K562 (cell line): ENCODE results near the gene NKD1. TPM values are rescaled to one million over a fixed set of nuclear protein-coding genes. Genes with fewer than 3 reads are reported as not detected.

Experiments used
- ESRRB ChIP-seq: fragments of 250-450 bp; sonication (Bioruptor Pico); IDR thresholded peaks from 2 replicates; pipeline ENCODE4 v1.5.0; 2020; ENCODE audit warnings: mild to moderate bottlenecking, moderate library complexity, borderline replicate concordance
- FIP1L1 ChIP-seq: fragments of 200-400 bp; formaldehyde crosslinking; IDR thresholded peaks from 2 replicates; pipeline ENCODE4 v1.6.1; 2018; ENCODE audit warnings: mild to moderate bottlenecking, low read depth, low read length; ENCODE audit not compliant: poor library complexity, severe bottlenecking
- IRF2 ChIP-seq: sonication (generic); formaldehyde crosslinking; IDR thresholded peaks from 2 replicates; pipeline ENCODE4 v1.8.1; 2022; ENCODE audit warnings: mild to moderate bottlenecking, missing genetic modification reagents
- MGA ChIP-seq: fragments of 450-650 bp; IDR thresholded peaks from 2 replicates; pipeline ENCODE4 v1.6.1; 2016; ENCODE audit warnings: mild to moderate bottlenecking, moderate library complexity
- NFE2L1 ChIP-seq: fragments of 450-650 bp; IDR thresholded peaks from 2 replicates; pipeline ENCODE4 v1.6.1; 2016; ENCODE audit warnings: missing genetic modification characterization, low read depth, mild to moderate bottlenecking, missing compliant biosample characterization, moderate library complexity, borderline replicate concordance
- ZNF184 ChIP-seq: sonication (generic); formaldehyde crosslinking; IDR thresholded peaks from 2 replicates; pipeline ENCODE4 v1.5.0; 2020; ENCODE audit warnings: missing genetic modification reagents
- ZNF318 ChIP-seq, 2 experiments: fragments of 450-650 bp; IDR thresholded peaks; 2 replicates each; pipeline ENCODE4 v1.6.1; 2016; ENCODE audit warnings: mild to moderate bottlenecking in 2 of 2, borderline replicate concordance in 1 of 2, low read depth in 1 of 2, moderate library complexity in 1 of 2
- polyA plus RNA-seq, 8 experiments: library from polyadenylated mRNA; depleted of rRNA in 4 of 8; stranded (reverse) in 5 of 8; unstranded in 3 of 8; fragments of >200 nt; fragmentation: Nextera tagmentation in 2 of 8; fragmentation: Illumina TruSeq in 1 of 8; extraction: Ambion mirVana in 2 of 8; extraction: Trizol in 1 of 8; gene quantifications; 2 replicates each; pipeline versions ENCODE4 v1.2.1 to v1.2.3, GENCODE V29; 2011 to 2014; ENCODE audit warnings: inconsistent platforms in 1 of 8, missing spikeins in 1 of 8
- total RNA-seq, 7 experiments: library from RNA; depleted of rRNA in 6 of 7; stranded (reverse); fragments of >200 nt in 6 of 7; fragmentation: Illumina TruSeq in 2 of 7; extraction: Trizol in 2 of 7; gene quantifications; 2 replicates each; pipeline versions ENCODE4 v1.2.1 to v1.2.3, GENCODE V29; 2011 to 2021; ENCODE audit warnings: low replicate concordance in 1 of 7

Gene NKD1
- total and polyA plus RNA-seq, 9 of the 15 experiments (the other 6 are each of a cell fraction or from before 2014, with no cell fraction given) = under 0.01 to 0.24 (median 0.04) TPM; not detected in 2

GRCh38 chr16:50652836-50653425, 104.7 kb downstream of the NKD1 start (continued):
- TF ChIP-seq MGA = no peak
- no peak for TF ChIP-seq FIP1L1
- no peak for TF ChIP-seq ZNF318 (IDR thresholded peaks at IDR 0.05; ENCODE audit: borderline replicate concordance in 1 of 2, low read depth in 1 of 2)
- TF ChIP-seq IRF2 (CRISPR knock-in tag) = no peak
- TF ChIP-seq ESRRB (CRISPR knock-in tag) = no peak
- TF ChIP-seq NFE2L1 (tag) = no peak
- no peak for TF ChIP-seq ZNF184 (CRISPR knock-in tag)
